ENCODE measurements around the gene DNASE1L1. TPM values are rescaled to one million over a fixed set of nuclear protein-coding genes. Genes with fewer than 3 reads are reported as not detected.

DNASE1L1 gene
- polyA plus RNA-seq, 1 donor, result 26.2 TPM

DNA sequence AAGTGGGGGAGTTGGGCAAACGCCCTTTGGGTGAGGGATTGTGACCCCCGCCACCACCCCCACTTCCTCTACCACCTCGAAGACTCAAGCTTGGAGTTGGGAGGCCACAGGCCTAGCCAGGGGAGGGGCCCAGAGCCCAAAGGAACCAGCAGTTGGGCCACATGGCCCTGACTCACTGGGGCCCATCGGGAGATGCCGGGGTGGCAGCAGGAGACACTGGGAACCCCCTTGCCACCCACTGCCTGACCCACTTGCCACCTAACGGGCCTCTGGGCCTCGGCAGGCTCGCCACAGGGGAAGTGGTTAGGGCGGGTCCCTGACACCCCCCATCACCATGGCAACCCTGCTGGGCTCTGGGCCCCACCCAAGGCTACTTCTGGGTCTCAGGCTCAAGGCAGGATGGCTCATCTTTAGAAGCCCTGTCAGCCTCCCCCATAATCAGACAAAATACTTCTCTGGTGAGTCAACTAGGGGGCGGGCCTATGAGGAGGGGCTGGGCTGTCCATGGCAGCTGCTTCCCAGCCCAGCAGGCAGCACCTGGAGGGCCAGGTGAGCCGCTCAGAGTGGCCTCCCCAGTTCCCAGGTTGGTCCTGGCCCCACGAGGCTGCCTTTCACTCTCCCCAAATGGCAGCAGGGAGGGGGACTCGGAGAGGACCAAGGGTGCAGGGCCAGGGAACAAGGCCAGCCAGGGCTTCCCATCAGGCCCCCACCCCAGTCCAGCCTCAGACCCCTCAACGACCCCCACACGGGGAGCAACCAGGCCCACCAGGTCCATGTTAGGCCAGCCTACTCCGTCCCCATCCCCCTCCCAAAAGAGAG is 40.2 kb downstream of the DNASE1L1 start:
- no CpG with 5 or more reads among the region's 16 CpGs for WGBS (ENCODE audit: insufficient coverage, low lambda C conversion rate)
- peak overlapping the region; percentile 49 for H3K4me3 ChIP-seq (ENCODE audit: low read length)
- H3K4me1 ChIP-seq (ENCODE audit: control insufficient read depth, insufficient read depth, low read length), result peaks cover 17% of the 10 kb centered on the region
- DNase-seq, result peak; percentile 43 to 59
- H3K9me3 ChIP-seq (ENCODE audit: control insufficient read depth, low read depth, low read length), result peaks cover 7% of the 10 kb centered on the region
- peaks cover 16% of the 10 kb centered on the region for H3K36me3 ChIP-seq (ENCODE audit: control insufficient read depth, insufficient read depth, low read length)
- peak overlapping the region; percentile 75 for H3K27ac ChIP-seq (ENCODE audit: low read length)
- H3K27me3 ChIP-seq (ENCODE audit: control insufficient read depth, insufficient read depth, low read length), result peaks cover 21% of the 10 kb centered on the region

DNA sequence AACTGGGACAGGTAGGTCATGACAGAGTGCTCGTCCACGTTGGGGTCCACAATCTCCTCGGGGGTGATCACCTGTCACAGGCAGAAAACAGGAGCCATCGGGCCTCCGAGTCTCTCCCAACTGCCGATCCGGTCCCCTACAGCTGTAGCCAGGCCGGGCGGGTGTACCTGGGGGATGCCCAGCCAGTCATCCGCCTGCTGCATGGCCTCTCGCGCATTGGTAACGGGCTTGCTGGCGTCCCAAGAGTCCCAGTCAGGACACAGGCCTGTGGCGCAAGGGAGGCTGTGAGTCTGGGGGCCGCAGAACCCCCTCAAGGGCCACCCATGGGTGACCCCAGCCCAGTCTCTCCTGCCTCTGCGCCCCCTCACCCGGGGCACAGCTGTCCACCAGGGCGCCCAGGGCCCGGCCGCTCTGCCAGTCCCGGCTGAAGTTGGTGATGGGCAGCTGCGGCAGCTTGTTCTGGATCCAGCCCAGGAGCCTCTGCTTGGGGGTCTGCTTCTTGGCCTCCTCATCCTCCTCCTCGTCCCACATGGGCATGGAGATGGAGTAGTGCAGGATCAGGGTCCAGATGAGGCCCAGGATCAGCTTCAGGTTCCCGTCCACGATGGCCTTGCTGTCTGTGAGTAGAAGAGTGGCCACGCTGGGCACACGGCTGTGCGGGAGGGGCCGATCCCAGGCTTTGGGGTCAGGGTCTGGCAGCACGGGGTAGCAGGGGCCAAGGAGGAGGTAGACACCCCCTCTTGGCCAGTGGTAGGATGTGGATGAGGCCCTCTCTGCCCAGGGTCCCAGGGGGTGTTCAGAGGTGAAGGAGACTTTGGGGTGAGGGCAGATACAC is 41.4 kb downstream of the DNASE1L1 start:
- Histone ChIP-seq H3K27ac (ENCODE audit: low read length) (no peak overlapping the region), H3K4me1 (ENCODE audit: control insufficient read depth, insufficient read depth, low read length) (peaks cover 15% of the 10 kb centered on the region), H3K27me3 (ENCODE audit: control insufficient read depth, insufficient read depth, low read length) (peaks cover 20% of the 10 kb centered on the region), H3K4me3 (ENCODE audit: low read length) (peak overlapping the region; percentile 49), H3K36me3 (ENCODE audit: control insufficient read depth, insufficient read depth, low read length) (peaks cover 19% of the 10 kb centered on the region), H3K9me3 (ENCODE audit: control insufficient read depth, low read depth, low read length) (peaks cover 7% of the 10 kb centered on the region)
- no peak for DNase-seq
- WGBS (ENCODE audit: insufficient coverage, low lambda C conversion rate), result no CpG with 5 or more reads among the region's 31 CpGs

DNA sequence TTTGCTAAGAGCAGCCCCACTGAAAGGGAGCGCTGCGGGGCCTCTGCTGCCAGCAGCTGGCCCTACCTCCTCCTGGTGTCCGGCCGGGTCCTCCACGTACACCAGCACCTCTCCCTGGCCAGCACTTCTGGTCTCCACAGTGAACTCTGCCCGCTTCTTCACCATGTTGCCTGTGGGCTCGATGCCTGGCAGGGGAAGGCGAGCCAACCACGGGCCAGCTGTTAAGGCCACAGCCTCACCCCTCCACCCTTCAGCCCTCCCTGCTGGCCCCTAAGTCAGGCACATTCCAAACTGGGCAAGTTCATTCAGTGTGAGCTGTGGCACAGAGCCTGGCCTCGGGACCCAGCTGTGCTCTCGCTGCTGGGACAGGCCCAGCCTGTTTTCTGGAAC is 42.4 kb downstream of the DNASE1L1 start:
- H3K27me3 ChIP-seq (ENCODE audit: control insufficient read depth, insufficient read depth, low read length), result peaks cover 12% of the 10 kb centered on the region
- no peak overlapping the region for H3K4me3 ChIP-seq (ENCODE audit: low read length)
- peaks cover 25% of the 10 kb centered on the region for H3K36me3 ChIP-seq (ENCODE audit: control insufficient read depth, insufficient read depth, low read length)
- peaks cover 3% of the 10 kb centered on the region for H3K9me3 ChIP-seq (ENCODE audit: control insufficient read depth, low read depth, low read length)
- H3K27ac ChIP-seq (ENCODE audit: low read length), result no peak overlapping the region
- peaks cover 15% of the 10 kb centered on the region for H3K4me1 ChIP-seq (ENCODE audit: control insufficient read depth, insufficient read depth, low read length)
- no CpG with 5 or more reads among the region's 11 CpGs for WGBS (ENCODE audit: insufficient coverage, low lambda C conversion rate)
- DNase-seq, result no peak

DNA sequence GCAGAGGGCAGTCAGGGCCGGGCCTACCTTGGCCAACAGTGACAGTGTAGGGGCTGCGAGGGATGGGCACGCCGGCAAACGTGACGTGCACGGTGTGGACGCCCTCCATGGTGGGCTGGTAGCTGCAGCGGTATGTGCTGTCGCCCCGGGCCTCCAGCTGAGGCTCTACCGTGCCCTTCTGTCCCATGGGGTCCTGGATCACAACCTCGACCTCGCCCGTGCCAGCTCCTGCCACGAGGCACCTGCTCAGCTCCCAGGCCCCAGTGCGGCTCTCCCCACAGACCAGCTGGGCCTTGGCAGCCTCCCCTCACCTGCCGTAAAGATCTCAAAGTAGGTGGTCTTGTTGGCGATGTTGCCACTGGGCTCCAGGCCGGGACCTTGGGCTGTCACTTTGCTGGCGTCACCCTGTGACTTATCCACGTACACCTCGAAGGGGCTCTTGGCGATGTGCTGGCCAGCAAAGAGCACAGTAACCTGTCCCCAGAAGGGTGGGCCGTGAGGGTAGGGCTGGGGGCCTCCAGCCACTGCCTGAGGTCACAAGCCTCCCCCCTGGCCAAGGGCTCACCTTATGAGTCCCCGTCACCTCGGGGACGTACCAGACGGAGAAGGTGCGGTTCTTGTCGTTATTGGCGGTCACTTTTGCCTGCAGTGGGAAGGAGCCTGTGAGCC is 42.9 kb downstream of the DNASE1L1 start:
- Histone ChIP-seq H3K4me1 (ENCODE audit: control insufficient read depth, insufficient read depth, low read length) (peaks cover 15% of the 10 kb centered on the region), H3K27ac (ENCODE audit: low read length) (no peak overlapping the region), H3K4me3 (ENCODE audit: low read length) (no peak overlapping the region), H3K27me3 (ENCODE audit: control insufficient read depth, insufficient read depth, low read length) (peaks cover 9% of the 10 kb centered on the region), H3K36me3 (ENCODE audit: control insufficient read depth, insufficient read depth, low read length) (peaks cover 28% of the 10 kb centered on the region), H3K9me3 (ENCODE audit: control insufficient read depth, low read depth, low read length) (peaks cover 3% of the 10 kb centered on the region)
- no peak for DNase-seq
- WGBS (ENCODE audit: insufficient coverage, low lambda C conversion rate), result no CpG with 5 or more reads among the region's 32 CpGs

DNA sequence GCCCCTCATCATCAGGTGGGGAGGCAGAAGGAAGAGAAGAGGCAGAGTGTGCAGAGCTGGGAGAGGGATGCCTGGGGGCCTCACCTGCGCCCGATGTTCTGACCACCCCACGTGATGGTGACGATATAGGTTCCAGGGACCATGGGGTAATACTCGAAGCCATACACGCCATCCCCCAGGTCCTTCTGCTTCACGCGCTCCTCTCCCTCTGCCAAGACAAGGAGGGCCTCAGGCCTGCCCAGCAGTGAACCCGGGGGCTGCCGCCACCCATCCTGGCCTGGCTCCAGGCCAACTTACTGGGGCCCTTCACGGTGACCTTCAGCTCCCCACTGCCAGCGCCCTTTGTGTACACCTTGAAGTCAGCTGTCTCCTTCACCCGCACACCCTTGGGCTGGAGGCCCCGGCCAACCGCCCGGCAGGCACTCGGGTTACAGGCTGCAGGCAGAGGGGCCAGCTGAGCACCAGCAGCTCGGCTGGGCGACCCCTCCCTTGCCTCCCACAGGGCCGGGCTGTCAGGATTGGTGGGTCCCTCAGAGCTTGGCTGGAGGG is 43.9 kb downstream of the DNASE1L1 start:
- Histone ChIP-seq H3K27ac (ENCODE audit: low read length) (no peak overlapping the region), H3K27me3 (ENCODE audit: control insufficient read depth, insufficient read depth, low read length) (peaks cover 6% of the 10 kb centered on the region), H3K36me3 (ENCODE audit: control insufficient read depth, insufficient read depth, low read length) (peaks cover 31% of the 10 kb centered on the region), H3K9me3 (ENCODE audit: control insufficient read depth, low read depth, low read length) (peaks cover 3% of the 10 kb centered on the region), H3K4me3 (ENCODE audit: low read length) (no peak overlapping the region), H3K4me1 (ENCODE audit: control insufficient read depth, insufficient read depth, low read length) (peaks cover 13% of the 10 kb centered on the region)
- no peak for DNase-seq
- WGBS (ENCODE audit: insufficient coverage, low lambda C conversion rate), result no CpG with 5 or more reads among the region's 20 CpGs

DNA sequence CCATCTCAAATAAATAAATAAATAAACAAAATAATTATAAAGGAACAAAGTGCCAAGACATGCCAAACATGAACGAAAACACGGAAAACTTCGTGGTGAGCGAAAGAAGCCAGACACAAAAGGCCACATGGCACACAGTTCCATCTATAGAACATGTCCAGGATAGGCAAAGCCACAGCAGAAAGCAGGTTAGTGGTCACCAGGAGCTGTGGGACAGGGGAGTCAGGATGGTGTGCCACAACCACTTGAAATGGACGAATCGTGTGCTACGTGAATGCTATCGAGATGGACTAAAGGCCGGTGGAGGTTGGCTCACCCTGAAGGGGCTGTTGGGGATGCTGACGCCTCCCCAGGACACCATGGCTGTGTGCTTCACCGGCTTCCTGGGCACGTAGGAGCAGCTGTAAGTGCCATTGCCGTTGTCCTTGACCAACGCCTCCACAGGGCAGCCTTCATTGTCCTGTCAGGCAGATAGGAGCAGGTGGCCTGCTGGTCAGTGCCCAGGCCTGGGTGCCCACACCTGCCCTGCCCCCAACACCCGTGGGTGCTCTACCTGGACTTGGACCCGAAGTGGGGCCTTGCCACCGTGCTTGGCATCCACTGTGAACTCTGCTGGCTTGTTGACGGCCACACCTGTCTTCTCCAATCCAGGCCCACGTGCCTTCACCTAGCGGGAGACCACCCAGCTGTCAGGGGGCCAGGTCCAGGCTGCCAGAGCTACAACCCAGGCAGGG is 45.2 kb downstream of the DNASE1L1 start:
- Histone ChIP-seq H3K9me3 (ENCODE audit: control insufficient read depth, low read depth, low read length) (peaks cover 3% of the 10 kb centered on the region), H3K27ac (ENCODE audit: low read length) (no peak overlapping the region), H3K36me3 (ENCODE audit: control insufficient read depth, insufficient read depth, low read length) (peaks cover 36% of the 10 kb centered on the region), H3K4me1 (ENCODE audit: control insufficient read depth, insufficient read depth, low read length) (peaks cover 4% of the 10 kb centered on the region), H3K27me3 (ENCODE audit: control insufficient read depth, insufficient read depth, low read length) (no peaks in the 10 kb centered on the region), H3K4me3 (ENCODE audit: low read length) (no peak overlapping the region)
- DNase-seq, result no peak
- no CpG with 5 or more reads among the region's 20 CpGs for WGBS (ENCODE audit: insufficient coverage, low lambda C conversion rate)

DNA sequence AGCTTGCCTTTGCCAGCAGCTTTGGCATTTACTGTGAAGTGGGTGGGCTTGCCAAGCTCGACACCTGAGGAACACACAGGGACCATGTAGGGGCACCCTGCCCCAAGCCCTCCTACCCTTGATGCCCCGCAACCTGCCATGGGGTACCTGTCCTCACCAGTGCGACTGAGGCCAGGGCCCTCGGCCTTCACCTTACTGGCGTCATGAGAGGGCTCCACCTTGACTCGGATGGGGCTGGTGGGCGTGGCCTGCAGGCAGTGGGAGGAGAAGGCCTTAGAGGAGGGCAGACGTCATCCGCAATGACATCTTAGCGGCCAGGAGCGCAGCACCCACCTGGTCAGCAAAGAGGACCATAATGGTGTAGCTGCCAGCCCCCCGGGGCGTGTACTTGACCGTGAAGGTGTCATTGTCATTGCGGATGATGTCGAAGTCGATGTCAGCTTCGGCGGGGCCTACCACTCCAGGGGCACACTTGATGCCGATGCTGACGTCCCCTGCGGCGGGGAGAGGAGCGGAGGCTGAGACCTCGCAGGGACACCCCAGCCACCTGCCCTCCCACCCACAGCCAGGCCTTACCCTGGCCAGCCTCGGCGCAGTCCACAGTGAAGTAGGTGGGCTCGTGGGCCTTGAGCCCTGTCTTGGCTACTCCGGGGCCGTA is 46.8 kb downstream of the DNASE1L1 start:
- Histone ChIP-seq H3K27ac (ENCODE audit: low read length) (no peak overlapping the region), H3K4me3 (ENCODE audit: low read length) (no peak overlapping the region), H3K9me3 (ENCODE audit: control insufficient read depth, low read depth, low read length) (peaks cover 3% of the 10 kb centered on the region), H3K4me1 (ENCODE audit: control insufficient read depth, insufficient read depth, low read length) (no peaks in the 10 kb centered on the region), H3K36me3 (ENCODE audit: control insufficient read depth, insufficient read depth, low read length) (peaks cover 36% of the 10 kb centered on the region), H3K27me3 (ENCODE audit: control insufficient read depth, insufficient read depth, low read length) (no peaks in the 10 kb centered on the region)
- DNase-seq, result no peak
- WGBS (ENCODE audit: insufficient coverage, low lambda C conversion rate), result no CpG with 5 or more reads among the region's 30 CpGs

DNA sequence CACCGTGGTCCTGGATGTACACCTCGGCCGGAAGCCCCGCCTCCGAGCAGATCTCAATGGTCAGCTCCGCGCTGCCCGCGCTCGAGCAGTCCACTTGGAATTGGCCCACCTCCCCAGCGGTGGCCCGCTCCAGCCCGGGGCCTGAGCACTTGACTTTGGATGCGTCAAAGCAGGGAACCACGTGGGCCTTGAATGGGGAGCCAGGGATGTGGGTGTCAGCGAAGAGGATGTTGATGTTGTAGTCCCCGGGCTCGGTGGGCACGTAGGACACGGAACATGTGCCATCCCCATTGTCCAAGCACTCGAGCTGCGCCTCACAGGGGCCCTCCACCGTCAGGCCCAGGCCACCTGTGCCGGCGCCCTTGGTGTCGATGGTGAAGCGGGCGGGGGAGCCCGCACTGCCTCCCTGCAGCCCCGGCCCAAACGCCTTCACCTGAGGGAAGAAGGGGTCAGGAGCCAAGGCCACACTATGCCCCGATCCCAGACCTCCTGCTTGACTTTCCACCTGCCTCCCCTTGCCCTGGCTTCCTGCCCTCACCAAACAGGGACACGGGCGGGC is 48.8 kb downstream of the DNASE1L1 start:
- Histone ChIP-seq H3K4me3 (ENCODE audit: low read length) (no peak overlapping the region), H3K4me1 (ENCODE audit: control insufficient read depth, insufficient read depth, low read length) (no peaks in the 10 kb centered on the region), H3K36me3 (ENCODE audit: control insufficient read depth, insufficient read depth, low read length) (peaks cover 35% of the 10 kb centered on the region), H3K27me3 (ENCODE audit: control insufficient read depth, insufficient read depth, low read length) (no peaks in the 10 kb centered on the region), H3K9me3 (ENCODE audit: control insufficient read depth, low read depth, low read length) (peaks cover 1% of the 10 kb centered on the region), H3K27ac (ENCODE audit: low read length) (no peak overlapping the region)
- no CpG with 5 or more reads among the region's 34 CpGs for WGBS (ENCODE audit: insufficient coverage, low lambda C conversion rate)
- DNase-seq, result no peak

DNA sequence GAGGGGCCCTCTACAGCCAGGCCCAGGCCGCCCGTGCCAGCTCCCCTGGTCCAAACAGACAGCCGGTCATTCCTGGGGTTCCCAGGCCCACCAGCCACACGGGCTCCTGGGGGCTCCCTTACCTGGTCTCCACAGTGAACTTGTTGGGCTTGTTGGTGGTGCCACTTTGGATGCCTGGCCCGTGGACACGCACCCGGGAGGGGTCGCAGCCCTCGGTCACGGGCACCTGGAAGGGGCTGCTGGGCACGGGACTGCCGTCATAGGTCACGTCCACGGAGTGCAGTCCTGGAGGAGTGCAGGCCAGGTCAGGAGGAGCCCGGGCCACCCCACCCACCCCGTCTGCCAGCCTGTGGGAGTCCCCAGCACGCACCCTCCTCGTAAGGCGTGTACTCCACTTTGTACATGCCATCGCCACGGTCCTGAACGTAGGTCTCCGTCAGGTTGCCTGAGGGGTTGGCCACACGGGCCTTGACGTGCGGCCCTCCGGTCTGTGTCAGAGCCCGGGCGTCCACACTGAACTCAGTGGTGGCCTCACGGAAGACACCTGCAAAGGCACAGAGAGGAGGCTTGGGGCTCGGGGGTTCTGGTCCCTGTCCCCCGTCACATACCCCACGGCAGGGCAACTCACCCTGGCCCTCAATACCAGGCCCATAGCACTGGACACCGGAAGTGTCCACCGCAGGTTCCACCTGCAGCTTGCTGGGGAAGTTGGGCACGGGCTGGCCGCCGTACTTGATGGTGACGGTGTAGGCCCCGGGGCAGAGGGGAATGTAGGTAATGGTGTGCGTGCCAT is 49.5 kb downstream of the DNASE1L1 start:
- Histone ChIP-seq H3K27me3 (ENCODE audit: control insufficient read depth, insufficient read depth, low read length) (no peaks in the 10 kb centered on the region), H3K4me3 (ENCODE audit: low read length) (no peak overlapping the region), H3K4me1 (ENCODE audit: control insufficient read depth, insufficient read depth, low read length) (no peaks in the 10 kb centered on the region), H3K27ac (ENCODE audit: low read length) (no peak overlapping the region), H3K9me3 (ENCODE audit: control insufficient read depth, low read depth, low read length) (no peaks in the 10 kb centered on the region), H3K36me3 (ENCODE audit: control insufficient read depth, insufficient read depth, low read length) (peaks cover 30% of the 10 kb centered on the region)
- WGBS (ENCODE audit: insufficient coverage, low lambda C conversion rate), result no CpG with 5 or more reads among the region's 41 CpGs
- DNase-seq, result no peak

All from large intestine (tissue), 3 donors.